ENCODE results near the gene CTPS2.

Gene CTPS2

GRCh38 chrX:16699389-16699788 is 13.1 kb downstream of the CTPS2 start:
- TF ChIP-seq, protein P1, sequence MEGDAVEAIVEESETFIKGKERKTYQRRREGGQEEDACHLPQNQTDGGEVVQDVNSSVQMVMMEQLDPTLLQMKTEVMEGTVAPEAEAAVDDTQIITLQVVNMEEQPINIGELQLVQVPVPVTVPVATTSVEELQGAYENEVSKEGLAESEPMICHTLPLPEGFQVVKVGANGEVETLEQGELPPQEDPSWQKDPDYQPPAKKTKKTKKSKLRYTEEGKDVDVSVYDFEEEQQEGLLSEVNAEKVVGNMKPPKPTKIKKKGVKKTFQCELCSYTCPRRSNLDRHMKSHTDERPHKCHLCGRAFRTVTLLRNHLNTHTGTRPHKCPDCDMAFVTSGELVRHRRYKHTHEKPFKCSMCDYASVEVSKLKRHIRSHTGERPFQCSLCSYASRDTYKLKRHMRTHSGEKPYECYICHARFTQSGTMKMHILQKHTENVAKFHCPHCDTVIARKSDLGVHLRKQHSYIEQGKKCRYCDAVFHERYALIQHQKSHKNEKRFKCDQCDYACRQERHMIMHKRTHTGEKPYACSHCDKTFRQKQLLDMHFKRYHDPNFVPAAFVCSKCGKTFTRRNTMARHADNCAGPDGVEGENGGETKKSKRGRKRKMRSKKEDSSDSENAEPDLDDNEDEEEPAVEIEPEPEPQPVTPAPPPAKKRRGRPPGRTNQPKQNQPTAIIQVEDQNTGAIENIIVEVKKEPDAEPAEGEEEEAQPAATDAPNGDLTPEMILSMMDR (IDR thresholded peaks at IDR 0.05; ENCODE audit: insufficient read depth, low read length, poor library complexity, severe bottlenecking) = no peak
- Histone ChIP-seq H3K36me3 (ENCODE audit: control insufficient read depth, insufficient read depth, low read length) (no peaks in the 10 kb centered on the region), H3K27me3 (replicated peaks; ENCODE audit: control insufficient read depth, insufficient read depth, low read length) (no peaks in the 10 kb centered on the region), H3K4me3 (replicated peaks; ENCODE audit: low read depth, low read length) (no peak overlapping the region)
- no peak for DNase-seq (ENCODE audit: extremely low read depth, insufficient read length)

DNA sequence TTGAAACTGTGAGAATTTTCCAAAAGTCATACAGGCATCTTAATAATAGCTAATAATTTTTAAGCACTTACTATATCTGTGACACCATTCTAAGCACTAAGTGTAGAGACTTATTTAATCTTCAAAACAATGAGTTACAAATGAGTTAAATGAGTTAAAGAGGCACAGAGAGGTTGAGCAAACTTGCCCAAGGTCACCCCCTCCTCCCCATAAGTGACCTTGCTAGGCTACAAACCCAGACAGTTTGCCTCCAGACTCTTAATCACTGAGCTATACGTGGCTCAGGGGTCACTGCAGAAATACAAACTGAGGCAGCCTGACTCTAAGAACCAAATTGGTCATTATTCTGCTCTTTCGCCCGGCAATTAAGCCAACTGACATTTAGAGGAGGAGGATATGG is 15.5 kb downstream of the CTPS2 start:
- no peak for DNase-seq (ENCODE audit: extremely low read depth, insufficient read length)
- Histone ChIP-seq H3K27me3 (replicated peaks; ENCODE audit: control insufficient read depth, insufficient read depth, low read length) (no peaks in the 10 kb centered on the region), H3K4me3 (replicated peaks; ENCODE audit: low read depth, low read length) (no peak overlapping the region), H3K36me3 (ENCODE audit: control insufficient read depth, insufficient read depth, low read length) (no peaks in the 10 kb centered on the region)
- TF ChIP-seq, protein P1 (IDR thresholded peaks at IDR 0.05; ENCODE audit: insufficient read depth, low read length, poor library complexity, severe bottlenecking) = no peak

GRCh38 chrX:16695079-16695676 is 17.3 kb downstream of the CTPS2 start:
- DNase-seq (ENCODE audit: extremely low read depth, insufficient read length) = no peak
- Histone ChIP-seq H3K36me3 (ENCODE audit: control insufficient read depth, insufficient read depth, low read length) (peaks cover 2% of the 10 kb centered on the region; the same call in 1 of the 2 replicates), H3K27me3 (replicated peaks; ENCODE audit: control insufficient read depth, insufficient read depth, low read length) (no peaks in the 10 kb centered on the region), H3K4me3 (replicated peaks; ENCODE audit: low read depth, low read length) (no peak overlapping the region)
- TF ChIP-seq, protein P1 (IDR thresholded peaks at IDR 0.05; ENCODE audit: insufficient read depth, low read length, poor library complexity, severe bottlenecking) = peak; percentile 88

- TF ChIP-seq, protein P1 (IDR thresholded peaks at IDR 0.05; ENCODE audit: insufficient read depth, low read length, poor library complexity, severe bottlenecking) = no peak
- H3K36me3 ChIP-seq (ENCODE audit: control insufficient read depth, insufficient read depth, low read length) = peaks cover 2% of the 10 kb centered on the region; the same call in 1 of the 2 replicates
- no peaks in the 10 kb centered on the region for H3K27me3 ChIP-seq (replicated peaks; ENCODE audit: control insufficient read depth, insufficient read depth, low read length)
- H3K4me3 ChIP-seq (replicated peaks; ENCODE audit: low read depth, low read length) = no peak overlapping the region
- DNase-seq (ENCODE audit: extremely low read depth, insufficient read length) = no peak
These were observed 25.0 kb downstream of the CTPS2 start for GRCh38 chrX:16687514-16687913.

DNA sequence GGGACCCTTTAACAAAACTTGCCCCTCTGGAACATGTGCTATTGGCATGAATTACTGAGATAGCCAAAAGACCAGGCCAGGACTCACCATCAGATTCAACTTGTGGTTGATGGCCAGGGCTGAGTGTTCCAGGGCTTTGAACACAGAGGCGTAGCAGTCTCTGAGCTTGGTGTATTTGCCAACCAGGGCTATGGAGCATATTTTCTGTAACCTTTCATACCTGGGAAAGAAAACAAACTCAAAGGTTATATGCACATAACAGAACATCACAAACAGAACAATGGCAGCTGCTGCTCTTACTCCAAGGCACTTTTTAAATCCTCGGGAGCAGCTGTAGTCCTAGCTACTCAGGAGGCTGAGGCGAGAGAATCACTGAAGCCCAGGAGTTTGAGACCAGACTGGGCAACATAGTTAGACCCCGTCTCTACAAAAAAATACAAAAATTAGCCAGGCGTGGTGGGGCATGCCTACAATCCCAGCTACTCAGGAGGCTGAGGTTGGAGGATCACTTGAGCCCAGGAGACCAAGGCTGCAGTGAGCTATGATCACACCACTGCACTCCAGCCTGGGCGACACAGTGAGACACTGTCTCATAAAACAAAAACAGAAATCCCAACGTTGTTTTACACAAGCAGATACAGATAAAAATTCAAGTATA is 29.3 kb downstream of the CTPS2 start:
- Histone ChIP-seq H3K27me3 (replicated peaks; ENCODE audit: control insufficient read depth, insufficient read depth, low read length) (no peaks in the 10 kb centered on the region), H3K36me3 (ENCODE audit: control insufficient read depth, insufficient read depth, low read length) (no peaks in the 10 kb centered on the region; the same call in 1 of the 2 replicates), H3K4me3 (replicated peaks; ENCODE audit: low read depth, low read length) (no peak overlapping the region)
- DNase-seq (ENCODE audit: extremely low read depth, insufficient read length) = no peak
- TF ChIP-seq, protein P1 (IDR thresholded peaks at IDR 0.05; ENCODE audit: insufficient read depth, low read length, poor library complexity, severe bottlenecking) = no peak

Measured in GM06990 (cell line).